ENCODE results near the gene SLC35F1.

Gene SLC35F1

DNA sequence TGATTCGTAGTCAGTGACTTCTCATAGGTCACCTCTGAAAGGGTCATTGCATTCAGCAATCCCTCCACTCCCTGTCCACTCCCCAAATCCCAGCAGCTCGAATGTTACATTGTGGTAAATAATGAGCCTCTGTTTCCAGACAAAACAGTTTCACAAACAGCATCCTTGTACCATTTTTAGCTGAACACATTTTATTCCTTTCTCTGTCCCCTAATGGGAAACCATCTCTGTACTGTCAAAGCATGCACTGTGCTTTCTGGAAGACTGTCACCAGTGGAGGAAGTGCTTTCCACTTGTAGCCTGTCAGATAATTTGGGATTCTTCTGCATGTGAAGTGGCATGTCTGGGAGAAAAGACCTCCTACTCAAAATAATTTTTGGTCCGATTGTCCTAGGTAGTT is 82.0 kb downstream of the SLC35F1 start:
- CTCF ChIA-PET, result interaction anchor here (0.5 to 2.6 kb wide), 2 partner anchors 13 to 15 kb away, joined by 3 to 15 read pairs; no protein-coding TSS in a partner anchor
- H3K36me3 ChIP-seq (ENCODE audit: control insufficient read depth in 2 of 2, insufficient read depth in 1 of 2, low read length in 2 of 2), result no peaks in the 10 kb centered on the region
- TF ChIP-seq EGR2 (tag by site-specific recombination; IDR thresholded peaks at IDR 0.05; ENCODE audit: low read depth) (no peak), ZNF341 (tag by site-specific recombination; IDR thresholded peaks at IDR 0.05; ENCODE audit: low read depth) (no peak), YY1 (tag by site-specific recombination; IDR thresholded peaks at IDR 0.05) (no peak)
- H3K4me3 ChIP-seq (ENCODE audit: low read depth, low read length), result no peak overlapping the region
- POLR2A ChIA-PET, result no interaction called here
- no peak overlapping the region for H3K27ac ChIP-seq (ENCODE audit: extremely low read depth, low read depth, low read length)
- H3K4me1 ChIP-seq (ENCODE audit: control insufficient read depth, insufficient read depth, low read length), result no peaks in the 10 kb centered on the region
- H3K9me3 ChIP-seq (ENCODE audit: control insufficient read depth, insufficient read depth, low read depth, low read length), result no peaks in the 10 kb centered on the region

DNA sequence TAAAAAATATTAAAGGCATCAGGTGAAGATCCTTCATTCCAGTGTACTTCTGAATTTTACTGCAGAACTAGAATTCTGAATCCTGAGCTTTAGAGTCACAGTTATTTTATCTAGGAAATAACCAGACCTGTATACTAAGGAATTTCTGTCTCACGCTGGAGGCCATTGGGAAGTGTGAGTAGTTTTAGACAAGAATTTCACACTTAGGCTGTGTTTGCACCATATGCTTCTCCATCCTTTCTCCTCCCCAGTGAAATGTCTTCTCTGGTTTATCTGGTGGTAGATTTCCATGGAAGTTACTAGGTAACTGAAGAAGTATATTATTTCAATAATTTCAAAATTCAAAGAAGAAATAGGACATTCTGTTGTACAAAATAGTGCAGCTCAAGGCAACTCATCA is 83.1 kb downstream of the SLC35F1 start:
- Histone ChIP-seq H3K36me3 (ENCODE audit: control insufficient read depth in 2 of 2, insufficient read depth in 1 of 2, low read length in 2 of 2) (no peaks in the 10 kb centered on the region), H3K4me3 (ENCODE audit: low read depth, low read length) (no peak overlapping the region), H3K9me3 (ENCODE audit: control insufficient read depth, insufficient read depth, low read depth, low read length) (no peaks in the 10 kb centered on the region), H3K27ac (ENCODE audit: extremely low read depth, low read depth, low read length) (no peak overlapping the region), H3K4me1 (ENCODE audit: control insufficient read depth, insufficient read depth, low read length) (no peaks in the 10 kb centered on the region)
- ChIA-PET POLR2A (no interaction called here), CTCF (interaction anchor here (0.6 to 1.1 kb wide), 4 partner anchors 11 to 293 kb away, joined by 3 to 4 read pairs (median 3); no protein-coding TSS in a partner anchor)
- TF ChIP-seq EGR2 (tag by site-specific recombination; IDR thresholded peaks at IDR 0.05; ENCODE audit: low read depth) (no peak), ZNF544 (tag by site-specific recombination; IDR thresholded peaks at IDR 0.05) (no peak), ZNF654 (tag by site-specific recombination; IDR thresholded peaks at IDR 0.05; ENCODE audit: low read depth) (no peak), ZNF214 (tag by site-specific recombination; IDR thresholded peaks at IDR 0.05; ENCODE audit: borderline replicate concordance) (no peak), ZNF707 (tag by site-specific recombination; IDR thresholded peaks at IDR 0.05) (no peak), ZFP69B (tag by site-specific recombination; IDR thresholded peaks at IDR 0.05) (no peak), ZNF626 (tag by site-specific recombination; IDR thresholded peaks at IDR 0.05) (no peak), ZNF560 (tag by site-specific recombination; IDR thresholded peaks at IDR 0.05; ENCODE audit: borderline replicate concordance) (no peak), PRDM10 (tag by site-specific recombination; IDR thresholded peaks at IDR 0.05) (no peak), ZNF473 (tag by site-specific recombination; IDR thresholded peaks at IDR 0.05) (no peak), OVOL3 (tag by site-specific recombination; IDR thresholded peaks at IDR 0.05) (no peak), ZNF558 (tag by site-specific recombination; IDR thresholded peaks at IDR 0.05) (no peak), ZNF426 (tag by site-specific recombination; IDR thresholded peaks at IDR 0.05) (no peak), ZNF175 (tag by site-specific recombination; IDR thresholded peaks at IDR 0.05) (no peak), ZNF416 (tag by site-specific recombination; IDR thresholded peaks at IDR 0.05) (no peak), GLI2 (tag by site-specific recombination; IDR thresholded peaks at IDR 0.05; ENCODE audit: borderline replicate concordance, low read depth) (no peak), GFI1B (tag by site-specific recombination; IDR thresholded peaks at IDR 0.05) (no peak)
- TF ChIP-seq, protein P1, sequence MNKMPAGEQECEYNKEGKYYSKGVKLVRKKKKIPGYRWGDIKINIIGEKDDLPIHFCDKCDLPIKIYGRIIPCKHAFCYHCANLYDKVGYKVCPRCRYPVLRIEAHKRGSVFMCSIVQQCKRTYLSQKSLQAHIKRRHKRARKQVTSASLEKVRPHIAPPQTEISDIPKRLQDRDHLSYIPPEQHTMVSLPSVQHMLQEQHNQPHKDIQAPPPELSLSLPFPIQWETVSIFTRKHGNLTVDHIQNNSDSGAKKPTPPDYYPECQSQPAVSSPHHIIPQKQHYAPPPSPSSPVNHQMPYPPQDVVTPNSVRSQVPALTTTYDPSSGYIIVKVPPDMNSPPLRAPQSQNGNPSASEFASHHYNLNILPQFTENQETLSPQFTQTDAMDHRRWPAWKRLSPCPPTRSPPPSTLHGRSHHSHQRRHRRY (tag by site-specific recombination; IDR thresholded peaks at IDR 0.05), result no peak
- TF ChIP-seq, protein P2, sequence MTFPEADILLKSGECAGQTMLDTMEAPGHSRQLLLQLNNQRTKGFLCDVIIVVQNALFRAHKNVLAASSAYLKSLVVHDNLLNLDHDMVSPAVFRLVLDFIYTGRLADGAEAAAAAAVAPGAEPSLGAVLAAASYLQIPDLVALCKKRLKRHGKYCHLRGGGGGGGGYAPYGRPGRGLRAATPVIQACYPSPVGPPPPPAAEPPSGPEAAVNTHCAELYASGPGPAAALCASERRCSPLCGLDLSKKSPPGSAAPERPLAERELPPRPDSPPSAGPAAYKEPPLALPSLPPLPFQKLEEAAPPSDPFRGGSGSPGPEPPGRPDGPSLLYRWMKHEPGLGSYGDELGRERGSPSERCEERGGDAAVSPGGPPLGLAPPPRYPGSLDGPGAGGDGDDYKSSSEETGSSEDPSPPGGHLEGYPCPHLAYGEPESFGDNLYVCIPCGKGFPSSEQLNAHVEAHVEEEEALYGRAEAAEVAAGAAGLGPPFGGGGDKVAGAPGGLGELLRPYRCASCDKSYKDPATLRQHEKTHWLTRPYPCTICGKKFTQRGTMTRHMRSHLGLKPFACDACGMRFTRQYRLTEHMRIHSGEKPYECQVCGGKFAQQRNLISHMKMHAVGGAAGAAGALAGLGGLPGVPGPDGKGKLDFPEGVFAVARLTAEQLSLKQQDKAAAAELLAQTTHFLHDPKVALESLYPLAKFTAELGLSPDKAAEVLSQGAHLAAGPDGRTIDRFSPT (tag by site-specific recombination; IDR thresholded peaks at IDR 0.05), result no peak
- TF ChIP-seq, protein P3, sequence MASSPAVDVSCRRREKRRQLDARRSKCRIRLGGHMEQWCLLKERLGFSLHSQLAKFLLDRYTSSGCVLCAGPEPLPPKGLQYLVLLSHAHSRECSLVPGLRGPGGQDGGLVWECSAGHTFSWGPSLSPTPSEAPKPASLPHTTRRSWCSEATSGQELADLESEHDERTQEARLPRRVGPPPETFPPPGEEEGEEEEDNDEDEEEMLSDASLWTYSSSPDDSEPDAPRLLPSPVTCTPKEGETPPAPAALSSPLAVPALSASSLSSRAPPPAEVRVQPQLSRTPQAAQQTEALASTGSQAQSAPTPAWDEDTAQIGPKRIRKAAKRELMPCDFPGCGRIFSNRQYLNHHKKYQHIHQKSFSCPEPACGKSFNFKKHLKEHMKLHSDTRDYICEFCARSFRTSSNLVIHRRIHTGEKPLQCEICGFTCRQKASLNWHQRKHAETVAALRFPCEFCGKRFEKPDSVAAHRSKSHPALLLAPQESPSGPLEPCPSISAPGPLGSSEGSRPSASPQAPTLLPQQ (tag by site-specific recombination; IDR thresholded peaks at IDR 0.05), result no peak
